Ascending aorta (tissue), 2 donors: ENCODE data around the gene LARP4B. TPM values are rescaled to one million over a fixed set of nuclear protein-coding genes. Genes with fewer than 3 reads are reported as not detected.
"Not testable (repeated sequence)": the region's sequence is repeated elsewhere in the genome, so short reads cannot be mapped to it uniquely, and the experiment has no call there.

Experiments used
- DNase-seq, 2 donors: peaks; one replicate each; pipeline ENCODE4 v3.0.0-alpha.2; 2019; ENCODE audit warnings: low spot score in 2 of 2
- H3K27ac ChIP-seq, 2 donors: fragments of 200-600 bp; sonication (generic); one replicate each; pipeline ENCODE4 v1.5.1; 2016 to 2017; ENCODE audit warnings: mild to moderate bottlenecking in 1 of 2
- H3K27me3 ChIP-seq: fragments of 200-600 bp; sonication (generic); one replicate; pipeline ENCODE4 v1.5.1; 2017
- H3K36me3 ChIP-seq, 2 donors: fragments of 200-600 bp; sonication (generic); one replicate each; pipeline ENCODE4 v1.5.1; 2016
- H3K4me1 ChIP-seq, 2 donors: fragments of 200-600 bp; sonication (generic); one replicate each; pipeline ENCODE4 v1.5.1; 2016 to 2017; ENCODE audit warnings: mild to moderate bottlenecking in 1 of 2
- H3K4me3 ChIP-seq, 2 donors: fragments of 200-600 bp; sonication (generic); one replicate each; pipeline ENCODE4 v1.5.1; 2016 to 2017; ENCODE audit warnings: mild to moderate bottlenecking in 1 of 2
- H3K9me3 ChIP-seq, 2 donors: fragments of 200-600 bp; sonication (generic); one replicate each; pipeline ENCODE4 v1.5.1; 2016
- intact Hi-C: fragments of 100-400 bp; cut with DNase I; formaldehyde crosslinking; loops from one replicate; pipeline ENCODE4 v1.15.1; 2023
- total RNA-seq: library from RNA; depleted of rRNA; stranded (reverse); fragments of >200 nt; gene quantifications from one replicate; pipeline ENCODE4 v1.1.0, GENCODE V29; 2016
- TF ChIP-seq, protein P1 (sequence below), 3 experiments: fragments of 200-600 bp in 2 of 3; fragments of 450-650 bp in 1 of 3; sonication (generic) in 2 of 3; IDR thresholded peaks; one replicate each; pipeline ENCODE4 v1.5.1; 2016 to 2019; ENCODE audit warnings: antibody characterized with exemption in 3 of 3, mild to moderate bottlenecking in 1 of 3, moderate library complexity in 1 of 3

The LARP4B gene
- total RNA-seq, 1 donor from 2014 or later, result 31.6 TPM

GRCh38 chr10:934746-935406 lies 3.4 kb upstream of the LARP4B start:
- Histone ChIP-seq H3K9me3 (no peaks in the 10 kb centered on the region), H3K4me3 (no peak overlapping the region), H3K4me1 (peaks cover 7 to 11% of the 10 kb centered on the region in 2 donors), H3K27me3 (no peaks in the 10 kb centered on the region), H3K27ac (no peak overlapping the region), H3K36me3 (no peaks in the 10 kb centered on the region)
- intact Hi-C loops, result no loop called here
- no peak for DNase-seq
- TF ChIP-seq, protein P1, sequence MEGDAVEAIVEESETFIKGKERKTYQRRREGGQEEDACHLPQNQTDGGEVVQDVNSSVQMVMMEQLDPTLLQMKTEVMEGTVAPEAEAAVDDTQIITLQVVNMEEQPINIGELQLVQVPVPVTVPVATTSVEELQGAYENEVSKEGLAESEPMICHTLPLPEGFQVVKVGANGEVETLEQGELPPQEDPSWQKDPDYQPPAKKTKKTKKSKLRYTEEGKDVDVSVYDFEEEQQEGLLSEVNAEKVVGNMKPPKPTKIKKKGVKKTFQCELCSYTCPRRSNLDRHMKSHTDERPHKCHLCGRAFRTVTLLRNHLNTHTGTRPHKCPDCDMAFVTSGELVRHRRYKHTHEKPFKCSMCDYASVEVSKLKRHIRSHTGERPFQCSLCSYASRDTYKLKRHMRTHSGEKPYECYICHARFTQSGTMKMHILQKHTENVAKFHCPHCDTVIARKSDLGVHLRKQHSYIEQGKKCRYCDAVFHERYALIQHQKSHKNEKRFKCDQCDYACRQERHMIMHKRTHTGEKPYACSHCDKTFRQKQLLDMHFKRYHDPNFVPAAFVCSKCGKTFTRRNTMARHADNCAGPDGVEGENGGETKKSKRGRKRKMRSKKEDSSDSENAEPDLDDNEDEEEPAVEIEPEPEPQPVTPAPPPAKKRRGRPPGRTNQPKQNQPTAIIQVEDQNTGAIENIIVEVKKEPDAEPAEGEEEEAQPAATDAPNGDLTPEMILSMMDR (IDR thresholded peaks at IDR 0.05), result no peak

GRCh38 chr10:934165-934564 lies 2.7 kb upstream of the LARP4B start:
- H3K4me1 ChIP-seq, result peaks cover 7 to 18% of the 10 kb centered on the region in 2 donors
- H3K9me3 ChIP-seq, H3K27me3 ChIP-seq, intact Hi-C loops, H3K27ac ChIP-seq, DNase-seq, H3K4me3 ChIP-seq, H3K36me3 ChIP-seq: not testable (repeated sequence)

- TF ChIP-seq, protein P1 (IDR thresholded peaks at IDR 0.05), result no peak
- Histone ChIP-seq H3K4me1 (peaks cover 11 to 22% of the 10 kb centered on the region in 2 donors), H3K36me3 (no peaks in the 10 kb centered on the region), H3K4me3 (peak overlapping the region; percentile 65 to 98), H3K27me3 (no peaks in the 10 kb centered on the region), H3K27ac (peak overlapping the region; percentile 94 to 99), H3K9me3 (no peaks in the 10 kb centered on the region)
- intact Hi-C loops, result no loop called here
- no peak for DNase-seq
Observed at GRCh38 chr10:932589-932988, 1.1 kb upstream of the LARP4B start.

GRCh38 chr10:930625-931325 lies 730 bp downstream of the LARP4B start:
- DNase-seq, result no peak
- Histone ChIP-seq H3K9me3 (no peaks in the 10 kb centered on the region), H3K4me3 (peak overlapping the region; percentile 91 to 96), H3K27ac (peak overlapping the region; percentile 89 to 98), H3K27me3 (no peaks in the 10 kb centered on the region), H3K36me3 (peaks cover 0 to 3% of the 10 kb centered on the region in 2 donors), H3K4me1 (peaks cover 11 to 27% of the 10 kb centered on the region in 2 donors)
- TF ChIP-seq, protein P1 (IDR thresholded peaks at IDR 0.05), result no peak
- intact Hi-C loops, result loop anchor here (1.0 kb wide), 3 partner anchors 58 to 241 kb away; partner anchors contain the start of genes DIP2C, GTPBP4 and IDI1

DNA sequence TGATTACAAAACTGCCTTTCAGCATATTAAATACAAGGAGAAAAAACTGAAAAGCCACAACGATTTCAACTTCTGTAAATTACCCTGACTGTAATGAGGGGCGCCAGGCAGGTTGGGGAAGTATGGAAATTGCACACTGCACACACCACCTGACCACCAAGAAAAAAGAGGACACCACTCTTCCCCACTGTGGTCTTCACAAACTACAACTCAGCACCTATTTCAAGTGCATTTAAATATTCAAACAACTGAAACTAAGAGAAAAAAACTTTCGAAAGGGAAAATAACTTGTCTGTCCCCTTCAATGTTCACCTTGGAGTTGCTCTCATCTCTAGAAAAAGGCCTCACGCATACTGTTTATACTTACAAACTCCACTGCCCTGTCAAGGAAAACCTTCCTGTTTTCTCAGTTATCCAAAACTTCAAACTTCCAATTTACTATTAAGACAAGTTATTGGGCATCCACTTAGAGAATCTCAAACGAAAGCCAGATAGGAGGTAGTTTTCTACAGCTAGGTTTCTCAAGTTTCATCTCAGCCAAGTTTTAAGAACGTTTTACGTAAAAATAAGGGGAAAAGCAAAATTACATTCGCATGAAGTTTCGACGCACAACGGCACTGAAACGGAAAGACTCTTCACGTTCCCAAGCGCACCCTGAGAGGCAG lies 1.4 kb downstream of the LARP4B start:
- no peak for DNase-seq
- peaks cover 0 to 3% of the 10 kb centered on the region in 2 donors for H3K36me3 ChIP-seq
- intact Hi-C loops, result no loop called here
- H3K4me3 ChIP-seq, result peak overlapping the region; percentile 91 to 96
- H3K9me3 ChIP-seq, result no peaks in the 10 kb centered on the region
- peaks cover 11 to 31% of the 10 kb centered on the region in 2 donors for H3K4me1 ChIP-seq
- peak overlapping the region; percentile 89 to 98 for H3K27ac ChIP-seq
- TF ChIP-seq, protein P1 (IDR thresholded peaks at IDR 0.05), result no peak
- H3K27me3 ChIP-seq, result no peaks in the 10 kb centered on the region

- Histone ChIP-seq H3K4me3 (no peak overlapping the region), H3K27ac (no peak overlapping the region), H3K36me3 (peaks cover 0 to 10% of the 10 kb centered on the region in 2 donors), H3K27me3 (no peaks in the 10 kb centered on the region), H3K9me3 (no peaks in the 10 kb centered on the region), H3K4me1 (peaks cover 11 to 31% of the 10 kb centered on the region in 2 donors)
- intact Hi-C loops, result no loop called here
- DNase-seq, result no peak
- TF ChIP-seq, protein P1 (IDR thresholded peaks at IDR 0.05), result no peak
Observed at GRCh38 chr10:927131-927530, 4.4 kb downstream of the LARP4B start.
